ENCODE results near the gene PAFAH2.
A peak's percentile ranks its signal among the peaks of the same experiment; 100 is the strongest.
"Not testable (repeated sequence)": the region's sequence is repeated elsewhere in the genome, so short reads cannot be mapped to it uniquely, and the experiment has no call there.

PAFAH2 gene

DNA sequence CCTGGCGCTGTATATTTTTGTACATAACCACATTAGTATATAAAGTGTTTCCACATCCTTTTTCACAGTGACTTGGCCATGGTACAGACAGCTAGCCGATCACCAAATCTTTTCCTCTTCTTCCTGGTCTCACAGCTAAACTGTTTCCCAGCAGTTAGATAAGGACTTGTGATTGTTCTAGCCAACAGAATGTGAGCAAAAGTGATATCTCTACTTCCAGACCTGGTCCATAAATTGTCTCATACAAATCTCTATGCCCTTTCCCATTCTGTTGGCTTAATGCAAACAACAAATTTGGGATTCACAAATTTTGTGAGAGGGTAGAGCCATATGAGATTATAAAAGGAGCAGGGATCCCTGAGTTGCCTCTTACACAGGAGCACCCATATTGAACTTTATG is 19.5 kb downstream of the PAFAH2 start:
- no peak for DNase-seq

- DNase-seq, result no peak
Observed at GRCh38 chr1:25977801-25978200, 20.1 kb downstream of the PAFAH2 start.

DNA sequence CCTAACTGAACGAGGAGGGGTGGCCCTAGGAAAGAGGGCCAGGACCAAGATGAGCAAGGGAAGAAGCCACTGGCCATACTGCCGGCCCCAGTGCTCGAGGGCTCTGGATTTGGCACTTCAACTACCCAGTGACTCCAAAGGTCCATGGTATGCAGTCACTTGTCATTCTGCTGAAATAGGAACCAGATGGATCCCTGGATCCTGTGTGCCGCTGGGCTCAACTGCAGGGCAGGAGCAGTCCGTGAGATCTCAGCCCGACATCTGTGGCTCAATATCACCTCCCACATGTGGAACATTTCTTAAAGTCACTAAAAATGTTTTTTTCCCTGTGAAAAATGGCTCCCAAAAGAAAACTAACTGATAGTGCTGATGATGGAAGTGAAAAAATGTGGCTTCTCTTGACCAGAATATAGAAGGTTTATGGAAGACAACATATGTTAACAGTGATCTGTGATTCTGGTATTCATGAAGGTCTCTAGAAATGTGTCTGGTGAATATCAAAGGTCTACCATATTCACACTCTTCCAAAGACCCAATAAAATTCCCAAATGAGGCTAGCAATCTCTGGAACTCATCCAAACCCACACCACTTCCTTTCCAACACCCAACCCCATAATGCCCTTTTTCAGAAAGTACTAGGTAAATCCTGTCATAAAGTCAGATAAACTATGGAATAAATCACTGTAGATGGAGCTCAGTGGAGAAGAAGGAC is 24.1 kb downstream of the PAFAH2 start:
- DNase-seq, result no peak

DNA sequence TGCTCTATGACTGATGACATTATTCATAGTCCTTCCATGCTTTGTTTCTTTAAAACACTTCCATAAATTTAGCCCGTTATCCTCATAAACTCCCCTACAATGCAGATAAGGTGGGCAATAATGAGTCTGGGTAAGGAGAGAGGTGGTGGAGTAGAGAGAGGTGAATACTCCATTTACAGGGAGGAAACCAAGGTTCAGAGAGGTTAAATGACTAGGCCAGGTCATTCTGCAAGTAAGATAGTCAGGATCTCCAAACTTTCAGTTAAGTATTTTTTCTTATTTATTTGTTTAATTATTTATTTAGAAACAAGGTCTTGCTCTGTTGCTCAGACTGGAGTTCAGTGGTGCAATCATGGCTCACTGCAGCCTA is 26.1 kb downstream of the PAFAH2 start:
- no peak for DNase-seq

GRCh38 chr1:25971066-25971810 is 26.6 kb downstream of the PAFAH2 start:
- no peak for DNase-seq

GRCh38 chr1:25967308-25967707 is 30.6 kb downstream of the PAFAH2 start:
- no peak for DNase-seq

DNA sequence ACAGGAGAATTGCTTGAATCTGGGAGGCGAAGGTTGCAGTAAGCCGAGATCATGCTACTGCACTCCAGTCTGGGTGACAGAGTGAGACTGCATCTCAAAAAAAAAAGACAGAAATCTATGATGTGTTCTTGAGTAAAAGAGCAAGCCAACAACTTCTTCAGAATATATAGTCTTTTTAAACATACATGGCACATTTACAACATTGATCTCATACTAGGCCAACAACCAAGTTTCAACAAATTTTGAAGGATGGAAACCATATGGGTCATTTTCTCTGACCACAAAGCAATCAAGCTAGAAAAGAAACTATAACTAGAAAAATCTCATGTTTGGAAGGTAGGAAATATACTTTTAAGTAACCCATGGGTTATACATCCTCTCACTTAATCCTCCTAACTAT is 38.3 kb downstream of the PAFAH2 start:
- DNase-seq, result no peak

DNA sequence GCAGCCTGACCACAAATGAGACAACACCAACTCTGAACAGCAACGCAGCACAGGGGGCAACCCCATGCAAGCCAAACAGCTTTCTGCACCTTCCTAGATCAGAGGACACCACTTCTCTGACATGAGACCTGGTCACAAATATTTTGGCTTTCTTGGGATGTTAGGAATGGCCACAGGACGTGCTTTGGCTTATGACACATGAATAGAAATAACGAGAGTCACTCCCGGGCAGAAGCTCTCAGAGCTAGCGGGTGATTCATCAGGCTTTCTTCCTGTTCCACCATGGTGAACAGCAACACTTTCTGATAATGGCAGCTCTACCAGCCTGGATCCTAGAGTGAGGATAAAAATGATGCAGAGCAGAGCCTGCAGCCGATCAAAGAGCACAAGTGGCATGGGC is 39.4 kb downstream of the PAFAH2 start:
- no peak for DNase-seq

DNA sequence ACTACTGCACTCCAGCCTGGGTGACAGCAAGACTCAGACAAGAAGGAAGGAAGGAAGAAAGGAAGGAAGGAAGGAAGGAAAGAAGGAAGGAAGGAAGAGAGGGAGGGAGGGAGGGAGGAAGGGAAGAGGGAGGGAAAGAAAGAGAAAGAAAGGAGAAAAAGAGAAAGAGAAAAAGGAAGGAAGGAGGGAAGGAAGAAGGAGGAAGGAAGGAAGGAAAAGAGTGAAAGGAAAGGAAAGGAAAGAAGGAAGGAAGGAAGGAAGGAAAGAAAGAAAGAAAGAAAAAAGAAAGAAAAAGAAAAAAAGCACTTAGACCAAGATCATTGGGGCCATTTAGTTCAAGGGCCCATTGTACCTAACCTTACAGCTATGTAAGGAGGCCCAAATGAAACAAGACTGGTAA is 42.3 kb downstream of the PAFAH2 start:
- no peak for DNase-seq

- no peak for DNase-seq
Observed at GRCh38 chr1:25954282-25954938, 43.5 kb downstream of the PAFAH2 start.

GRCh38 chr1:25952841-25953401 is 44.9 kb downstream of the PAFAH2 start:
- no peak for DNase-seq

GRCh38 chr1:25948641-25949040 is 49.2 kb downstream of the PAFAH2 start:
- DNase-seq, result no peak

GRCh38 chr1:25947027-25947426 is 50.8 kb downstream of the PAFAH2 start:
- no peak for DNase-seq

- no peak for DNase-seq
Observed at GRCh38 chr1:25945761-25946160, 52.1 kb downstream of the PAFAH2 start.

DNA sequence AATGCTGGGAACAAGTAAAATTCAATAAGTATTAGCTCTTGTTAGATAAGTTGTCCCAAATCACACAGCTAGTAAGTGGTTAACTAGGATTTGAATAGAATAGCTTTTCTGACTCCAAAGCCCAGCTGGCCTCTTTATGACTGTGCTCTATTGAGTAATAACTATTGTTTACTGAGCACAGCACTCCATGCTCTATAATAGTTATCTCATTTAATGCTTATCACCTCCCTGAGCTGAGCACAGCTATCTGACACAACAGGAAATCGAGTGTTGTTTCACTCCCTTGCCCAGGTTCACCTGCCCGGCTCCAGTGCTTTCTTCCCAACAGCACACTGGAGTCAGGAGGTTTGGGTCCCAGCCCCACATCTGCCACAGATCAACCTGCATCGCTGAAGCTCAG is 52.9 kb downstream of the PAFAH2 start:
- DNase-seq, result no peak

DNA sequence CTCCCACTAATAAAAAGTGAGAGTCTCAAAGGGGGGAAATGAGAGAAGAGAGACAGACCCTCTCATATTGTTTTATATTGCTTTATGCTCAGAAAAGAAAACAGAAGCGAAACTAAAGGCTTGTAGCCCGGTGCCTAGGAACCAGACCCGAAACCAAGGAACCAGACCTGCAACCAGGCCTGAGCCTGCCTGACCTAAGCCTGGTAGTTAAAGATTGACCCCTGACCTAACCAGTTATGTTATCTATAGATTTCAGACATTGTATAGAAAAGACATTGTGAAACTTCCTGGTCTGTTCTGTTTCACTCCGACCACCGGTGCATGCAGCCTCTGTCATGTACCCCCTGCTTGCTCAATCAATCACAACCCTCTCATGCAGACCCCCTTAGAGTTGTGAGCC is 54.4 kb downstream of the PAFAH2 start:
- DNase-seq, result not testable (repeated sequence)

DNA sequence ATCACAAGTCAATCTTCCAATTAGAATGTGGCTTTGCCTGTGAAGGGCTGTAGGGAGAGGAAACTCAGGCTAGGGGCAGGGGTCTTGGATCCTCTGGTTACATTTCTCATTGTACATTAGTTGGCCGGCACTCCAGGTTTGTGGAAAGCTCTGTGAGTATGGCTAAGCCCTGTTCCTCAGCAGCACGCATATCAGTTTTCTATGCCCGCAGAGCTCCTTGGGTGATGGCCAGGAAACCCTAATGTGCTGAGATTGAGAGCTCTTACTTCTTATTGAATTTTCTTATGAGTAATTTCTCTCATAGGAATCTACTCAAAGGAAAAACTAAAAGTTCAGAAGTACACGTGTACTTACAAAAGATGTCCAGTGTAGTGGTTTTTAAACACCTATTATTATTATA is 60.9 kb downstream of the PAFAH2 start:
- peak; percentile 35 for DNase-seq

GRCh38 chr1:25933479-25934365 is 64.1 kb downstream of the PAFAH2 start:
- DNase-seq, result no peak

DNA sequence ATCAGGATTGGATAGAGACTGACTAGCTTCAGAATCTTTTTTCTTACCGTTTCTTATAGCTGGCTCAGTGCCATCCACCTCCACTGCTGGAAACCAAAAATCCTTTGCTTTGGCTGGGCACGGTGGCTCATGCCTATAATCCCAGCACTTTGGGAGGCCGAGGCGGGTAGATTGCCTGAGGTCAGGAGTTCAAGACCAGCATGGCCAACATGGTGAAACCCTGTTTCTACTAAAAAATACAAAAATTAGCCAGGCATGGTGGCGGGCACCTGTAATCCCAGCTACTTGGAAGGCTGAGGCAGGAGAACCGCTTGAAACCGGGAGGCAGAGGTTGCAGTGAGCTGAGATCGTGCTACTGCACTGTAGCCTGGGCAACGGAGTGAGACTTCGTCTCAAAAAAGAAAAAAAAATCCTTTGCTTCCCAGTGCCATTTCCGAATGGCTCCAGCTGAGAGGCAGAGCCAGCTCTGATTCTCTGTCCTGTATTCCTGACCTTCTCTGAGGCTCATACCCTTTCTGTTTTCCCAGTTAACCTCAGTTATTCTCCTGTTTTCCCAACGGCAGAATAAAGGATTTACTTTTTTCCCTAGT is 65.0 kb downstream of the PAFAH2 start:
- not testable (repeated sequence) for DNase-seq

GRCh38 chr1:25932321-25932720 is 65.5 kb downstream of the PAFAH2 start:
- DNase-seq, result no peak

- DNase-seq, result no peak
Observed at GRCh38 chr1:25929016-25929415, 68.8 kb downstream of the PAFAH2 start.

DNA sequence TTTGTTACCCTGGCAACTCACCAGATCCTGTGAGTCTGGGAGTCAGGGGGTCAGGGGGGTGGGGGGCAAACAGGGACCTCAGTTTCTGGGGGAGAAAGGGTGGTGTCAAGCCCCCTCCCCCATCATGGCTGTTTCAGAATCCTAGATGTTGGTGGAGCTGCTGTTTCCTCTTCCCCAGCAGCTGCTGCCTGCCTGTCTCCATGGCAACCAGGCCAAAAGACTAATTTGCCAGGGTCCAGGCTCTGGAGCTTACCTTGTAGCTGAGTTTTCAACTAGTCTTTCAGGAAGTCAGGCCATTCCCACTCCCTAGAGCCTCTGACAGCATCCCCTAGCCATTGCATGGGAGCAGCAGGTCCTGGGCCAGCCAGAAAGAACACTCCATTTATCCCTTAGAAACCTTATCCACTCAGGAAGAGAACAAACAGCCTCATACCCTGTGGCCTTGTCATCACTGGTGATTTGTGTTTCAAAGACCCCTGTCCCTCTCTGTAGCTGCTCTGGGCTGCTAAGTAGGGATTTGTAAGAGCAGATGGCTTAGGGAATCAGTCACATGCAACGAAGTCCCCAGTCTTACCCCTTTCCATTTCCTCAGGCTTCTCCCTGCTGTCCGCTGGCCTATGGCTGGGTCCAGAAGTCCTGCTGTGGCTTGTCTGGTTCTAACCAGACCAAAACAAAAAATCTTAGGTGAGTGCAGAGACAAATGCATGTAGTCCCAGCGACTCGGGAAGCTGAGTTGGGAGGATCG is 70.2 kb downstream of the PAFAH2 start:
- peak; percentile 84 for DNase-seq
